GM10266 (cell line): ENCODE measurements around the gene RTN4RL1.

ENCODE experiments used
- DNase-seq: peaks from one replicate; pipeline ENCODE4 v3.0.0; 2012; ENCODE audit errors: extremely low spot score
- CTCF ChIP-seq: IDR thresholded peaks from 2 replicates; pipeline ENCODE4 v1.5.1; 2012; ENCODE audit warnings: mild to moderate bottlenecking, low read depth; ENCODE audit not compliant: control insufficient read depth, insufficient read depth; ENCODE audit errors: missing control alignments

The RTN4RL1 gene

GRCh38 chr17:1995907-1996799, 29.0 kb downstream of the RTN4RL1 start:
- no peak for DNase-seq
- TF ChIP-seq CTCF = no peak

GRCh38 chr17:1995321-1995892, 29.7 kb downstream of the RTN4RL1 start:
- DNase-seq = no peak
- no peak for TF ChIP-seq CTCF

- TF ChIP-seq CTCF = no peak
- no peak for DNase-seq
These were observed 30.4 kb downstream of the RTN4RL1 start for GRCh38 chr17:1994707-1995106.

- TF ChIP-seq CTCF = no peak
- no peak for DNase-seq
These were observed 32.6 kb downstream of the RTN4RL1 start for GRCh38 chr17:1992541-1992940.

- no peak for DNase-seq
- TF ChIP-seq CTCF = no peak
These were observed 36.0 kb downstream of the RTN4RL1 start for GRCh38 chr17:1989135-1989534.

GRCh38 chr17:1986783-1987451, 38.2 kb downstream of the RTN4RL1 start:
- no peak for DNase-seq
- no peak for TF ChIP-seq CTCF

- DNase-seq = no peak
- TF ChIP-seq CTCF = no peak
These were observed 39.4 kb downstream of the RTN4RL1 start for GRCh38 chr17:1985686-1986085.
